Keratinocyte (primary cell): Measurements from ENCODE around the gene NOP14. TPM values are rescaled to one million over a fixed set of nuclear protein-coding genes. Genes with fewer than 3 reads are reported as not detected.
A peak's percentile ranks its signal among the peaks of the same experiment; 100 is the strongest.
"Not testable (repeated sequence)": the region's sequence is repeated elsewhere in the genome, so short reads cannot be mapped to it uniquely, and the experiment has no call there.

Experiments used
- DNase-seq: peaks from one replicate; pipeline ENCODE4 v3.0.0-alpha.2; 2011; ENCODE audit warnings: low read depth, missing footprints, low spot score
- FAIRE-seq: peaks from 2 replicates; lab custom pipeline; 2011; peaks lifted over from hg19 to GRCh38; lab: Jason Lieb, UNC
- H2AFZ ChIP-seq: 2 replicates; pipeline ENCODE4 v1.6.0; 2012; ENCODE audit warnings: low read length, control low read depth, inconsistent platforms; ENCODE audit not compliant: control insufficient read depth
- H3K27ac ChIP-seq: 2 replicates; pipeline ENCODE4 v1.5.1; 2011; ENCODE audit warnings: low read length; ENCODE audit not compliant: control insufficient read depth, insufficient read depth
- H3K27me3 ChIP-seq: 3 replicates; pipeline ENCODE4 v1.6.0; 2011; ENCODE audit warnings: low read length; ENCODE audit not compliant: control insufficient read depth, insufficient read depth; ENCODE audit errors: extremely low read depth
- H3K36me3 ChIP-seq, 2 experiments: 2 replicates in 1 of 2; 3 replicates in 1 of 2; pipeline ENCODE4 v1.5.1; 2011; ENCODE audit warnings: low read length in 2 of 2, mild to moderate bottlenecking in 1 of 2; ENCODE audit not compliant: control insufficient read depth in 2 of 2, insufficient read depth in 2 of 2; ENCODE audit errors: extremely low read depth in 1 of 2
- H3K4me1 ChIP-seq: 3 replicates; pipeline ENCODE4 v1.5.1; 2011; ENCODE audit warnings: low read length; ENCODE audit not compliant: control insufficient read depth, insufficient read depth; ENCODE audit errors: extremely low read depth
- H3K4me2 ChIP-seq: 3 replicates; pipeline ENCODE4 v1.6.0; 2011; ENCODE audit warnings: low read depth, low read length; ENCODE audit not compliant: control insufficient read depth, insufficient read depth; ENCODE audit errors: extremely low read depth
- H3K4me3 ChIP-seq, 3 experiments: fragments of 200-600 bp in 1 of 3; sonication (generic) in 1 of 3; 2 replicates in 2 of 3; 3 replicates in 1 of 3; pipeline ENCODE4 v1.5.1; 2011 to 2016; ENCODE audit warnings: low read length in 3 of 3, mild to moderate bottlenecking in 3 of 3, control low read depth in 2 of 3, inconsistent platforms in 1 of 3, low read depth in 1 of 3, mixed read lengths in 1 of 3, mixed run types in 1 of 3, moderate library complexity in 1 of 3; ENCODE audit not compliant: control insufficient read depth in 2 of 3, insufficient read depth in 2 of 3; ENCODE audit errors: extremely low read depth in 1 of 3
- H3K79me2 ChIP-seq: 2 replicates; pipeline ENCODE4 v1.6.0; 2012; ENCODE audit warnings: low read length; ENCODE audit not compliant: control insufficient read depth, insufficient read depth
- H3K9ac ChIP-seq: 3 replicates; pipeline ENCODE4 v1.6.0; 2011; ENCODE audit warnings: low read length; ENCODE audit not compliant: control insufficient read depth, insufficient read depth; ENCODE audit errors: extremely low read depth
- H3K9me1 ChIP-seq: 3 replicates; pipeline ENCODE4 v1.6.0; 2011; ENCODE audit warnings: low read length; ENCODE audit not compliant: control insufficient read depth, insufficient read depth; ENCODE audit errors: extremely low read depth
- H3K9me3 ChIP-seq: 2 replicates; pipeline ENCODE4 v1.5.1; 2012; ENCODE audit warnings: low read depth, low read length; ENCODE audit not compliant: control insufficient read depth
- H4K20me1 ChIP-seq: 3 replicates; pipeline ENCODE4 v1.6.0; 2011; ENCODE audit warnings: low read length; ENCODE audit not compliant: control insufficient read depth, insufficient read depth; ENCODE audit errors: extremely low read depth
- EZH2 ChIP-seq: IDR thresholded peaks from one replicate; pipeline ENCODE4 v1.6.1; 2012; ENCODE audit warnings: inconsistent platforms, mild to moderate bottlenecking, low read length, moderate library complexity
- dilution Hi-C: fragments of 300-500 bp; cut with MboI; formaldehyde crosslinking; loops from one replicate; pipeline ENCODE4 v1.7.0; 2020; ENCODE audit warnings: low sequenced_read_pairs; ENCODE audit not compliant: extremely low pct_ligation_motif_present
- polyA plus RNA-seq, 5 experiments: library from polyadenylated mRNA; depleted of rRNA in 3 of 5; stranded (reverse) in 3 of 5; stranded (forward) in 1 of 5; unstranded in 1 of 5; fragments of >200 nt; gene quantifications; 1 replicate in 1 of 5; 2 replicates in 3 of 5; 3 replicates in 1 of 5; pipeline versions ENCODE4 v1.2.1 to v1.2.3, GENCODE V29; 2011 to 2012; ENCODE audit warnings: missing spikeins in 2 of 5, low read depth in 1 of 5, low replicate concordance in 1 of 5
- TF ChIP-seq, protein P1 (sequence below), 3 experiments: IDR thresholded peaks in 1 of 3; conservative IDR thresholded peaks in 1 of 3; optimal IDR thresholded peaks in 1 of 3; 2 replicates in 2 of 3; 3 replicates in 1 of 3; pipeline versions ENCODE3 to v1.5.1; 2011; ENCODE audit warnings: low read length in 3 of 3, mild to moderate bottlenecking in 3 of 3, moderate library complexity in 2 of 3, control low read depth in 1 of 3, inconsistent platforms in 1 of 3; ENCODE audit not compliant: insufficient read depth in 2 of 3; ENCODE audit errors: extremely low read depth in 1 of 3

Gene NOP14
- polyA plus RNA-seq, 1 donor (not counting 4 experiments of a cell fraction or from before 2014, with no cell fraction given): 21.8 TPM

DNA sequence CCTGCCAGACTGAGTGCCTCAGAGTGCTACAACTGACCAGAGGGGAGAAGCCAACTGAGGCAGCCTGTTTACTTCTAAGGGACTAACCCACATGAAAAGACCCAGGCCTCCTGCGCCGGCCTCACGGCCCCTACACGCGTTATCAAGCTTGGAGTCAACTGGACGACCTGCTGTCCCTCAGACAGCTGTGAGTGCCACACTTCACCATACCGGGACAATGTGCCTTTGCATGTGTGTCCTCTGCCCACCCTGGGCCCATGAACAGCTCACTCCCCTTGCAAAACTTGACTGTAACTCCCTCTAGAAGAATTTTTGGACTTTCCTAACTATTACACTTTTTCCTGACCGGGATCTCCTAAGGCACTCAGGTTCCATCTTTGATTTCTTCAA lies 1.8 kb downstream of the NOP14 start:
- H3K4me3 ChIP-seq: peak overlapping the region; percentile 82 to 96 (median 95)
- peaks cover 23% of the 10 kb centered on the region for H4K20me1 ChIP-seq
- H3K9me3 ChIP-seq: no peaks in the 10 kb centered on the region
- peaks cover 14% of the 10 kb centered on the region for H3K4me1 ChIP-seq
- peak overlapping the region; percentile 94 for H3K27ac ChIP-seq
- H3K9ac ChIP-seq: peak overlapping the region; percentile 99
- H3K4me2 ChIP-seq: peak overlapping the region; percentile 88
- no peaks in the 10 kb centered on the region for H3K27me3 ChIP-seq
- TF ChIP-seq EZH2: no peak
- TF ChIP-seq, protein P1, sequence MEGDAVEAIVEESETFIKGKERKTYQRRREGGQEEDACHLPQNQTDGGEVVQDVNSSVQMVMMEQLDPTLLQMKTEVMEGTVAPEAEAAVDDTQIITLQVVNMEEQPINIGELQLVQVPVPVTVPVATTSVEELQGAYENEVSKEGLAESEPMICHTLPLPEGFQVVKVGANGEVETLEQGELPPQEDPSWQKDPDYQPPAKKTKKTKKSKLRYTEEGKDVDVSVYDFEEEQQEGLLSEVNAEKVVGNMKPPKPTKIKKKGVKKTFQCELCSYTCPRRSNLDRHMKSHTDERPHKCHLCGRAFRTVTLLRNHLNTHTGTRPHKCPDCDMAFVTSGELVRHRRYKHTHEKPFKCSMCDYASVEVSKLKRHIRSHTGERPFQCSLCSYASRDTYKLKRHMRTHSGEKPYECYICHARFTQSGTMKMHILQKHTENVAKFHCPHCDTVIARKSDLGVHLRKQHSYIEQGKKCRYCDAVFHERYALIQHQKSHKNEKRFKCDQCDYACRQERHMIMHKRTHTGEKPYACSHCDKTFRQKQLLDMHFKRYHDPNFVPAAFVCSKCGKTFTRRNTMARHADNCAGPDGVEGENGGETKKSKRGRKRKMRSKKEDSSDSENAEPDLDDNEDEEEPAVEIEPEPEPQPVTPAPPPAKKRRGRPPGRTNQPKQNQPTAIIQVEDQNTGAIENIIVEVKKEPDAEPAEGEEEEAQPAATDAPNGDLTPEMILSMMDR (optimal IDR thresholded peaks at IDR 0.05 in 1 of 3, IDR thresholded peaks at IDR 0.05 in 1 of 3, conservative IDR thresholded peaks at IDR 0.05 in 1 of 3; ENCODE audit: extremely low read depth in 1 of 3, insufficient read depth in 2 of 3, low read length in 3 of 3): no peak
- H3K9me1 ChIP-seq: no peaks in the 10 kb centered on the region
- FAIRE-seq (no peak), DNase-seq (no peak)
- H2AFZ ChIP-seq: no peak overlapping the region
- H3K36me3 ChIP-seq: peaks cover 10 to 34% of the 10 kb centered on the region in 2 experiments
- dilution Hi-C loops: no loop called here
- H3K79me2 ChIP-seq: peaks cover 62% of the 10 kb centered on the region

DNA sequence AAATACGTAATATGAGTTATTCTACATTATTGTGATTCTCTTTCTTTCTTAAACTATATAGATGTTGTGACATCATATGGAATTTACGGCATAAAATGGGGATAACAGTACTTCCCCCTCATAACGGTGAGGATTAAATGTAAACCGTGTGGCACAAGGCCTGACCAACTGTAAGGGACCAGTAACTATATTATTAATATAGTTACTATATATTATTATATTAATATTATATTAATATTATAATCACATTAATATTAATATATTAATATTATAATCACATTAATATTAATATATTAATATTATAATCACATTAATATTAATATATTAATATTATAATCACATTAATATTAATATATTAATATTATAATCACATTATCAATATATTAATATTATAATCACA lies 2.8 kb downstream of the NOP14 start:
- H3K4me3 ChIP-seq, H3K4me2 ChIP-seq, FAIRE-seq, H2AFZ ChIP-seq, dilution Hi-C loops, H3K9ac ChIP-seq, H3K27ac ChIP-seq, DNase-seq, H3K27me3 ChIP-seq, H3K9me3 ChIP-seq, H3K9me1 ChIP-seq: not testable (repeated sequence)
- Histone ChIP-seq H3K4me1 (peaks cover 14% of the 10 kb centered on the region), H4K20me1 (peaks cover 32% of the 10 kb centered on the region), H3K36me3 (peaks cover 16 to 44% of the 10 kb centered on the region in 2 experiments), H3K79me2 (peaks cover 71% of the 10 kb centered on the region)

DNA sequence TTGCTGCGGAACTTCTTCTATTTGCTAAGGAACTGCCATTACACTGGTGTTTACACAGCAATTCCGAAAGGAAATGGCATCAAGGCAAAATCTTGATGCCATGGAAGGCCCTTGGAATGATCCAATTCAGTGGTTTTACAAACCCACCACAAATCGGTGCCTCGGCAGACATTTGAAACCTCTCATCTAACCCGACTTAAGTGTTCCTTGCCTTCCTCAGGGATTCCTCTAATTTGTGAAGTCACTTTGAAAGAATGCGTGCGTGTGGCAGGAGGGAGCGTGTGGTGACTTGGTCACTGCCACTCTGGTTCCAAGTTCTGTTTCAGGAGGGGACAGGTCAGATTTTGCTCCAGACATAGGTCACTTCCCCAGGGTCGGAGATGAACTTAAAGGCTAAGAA lies 4.8 kb downstream of the NOP14 start:
- Histone ChIP-seq H3K4me2 (no peak overlapping the region), H3K79me2 (peaks cover 65% of the 10 kb centered on the region), H4K20me1 (peaks cover 35% of the 10 kb centered on the region), H3K27ac (no peak overlapping the region), H3K4me1 (peaks cover 9% of the 10 kb centered on the region), H3K4me3 (no peak overlapping the region), H3K27me3 (no peaks in the 10 kb centered on the region), H3K9ac (no peak overlapping the region), H3K36me3 (peaks cover 26 to 52% of the 10 kb centered on the region in 2 experiments), H2AFZ (no peak overlapping the region), H3K9me3 (no peaks in the 10 kb centered on the region), H3K9me1 (peaks cover 2% of the 10 kb centered on the region)
- dilution Hi-C loops: no loop called here
- no peak for TF ChIP-seq EZH2
- TF ChIP-seq, protein P1 (optimal IDR thresholded peaks at IDR 0.05 in 1 of 3, IDR thresholded peaks at IDR 0.05 in 1 of 3, conservative IDR thresholded peaks at IDR 0.05 in 1 of 3; ENCODE audit: extremely low read depth in 1 of 3, insufficient read depth in 2 of 3, low read length in 3 of 3): no peak
- FAIRE-seq (no peak), DNase-seq (no peak)
